C1 segment of cervical spinal cord (tissue), 14 donors: ENCODE data around the gene ARHGDIA.

Experiments used
- DNase-seq, 14 donors: peaks; one replicate each; lab custom pipeline; 2025; lab: John Stamatoyannopoulos, UW

Gene ARHGDIA

DNA sequence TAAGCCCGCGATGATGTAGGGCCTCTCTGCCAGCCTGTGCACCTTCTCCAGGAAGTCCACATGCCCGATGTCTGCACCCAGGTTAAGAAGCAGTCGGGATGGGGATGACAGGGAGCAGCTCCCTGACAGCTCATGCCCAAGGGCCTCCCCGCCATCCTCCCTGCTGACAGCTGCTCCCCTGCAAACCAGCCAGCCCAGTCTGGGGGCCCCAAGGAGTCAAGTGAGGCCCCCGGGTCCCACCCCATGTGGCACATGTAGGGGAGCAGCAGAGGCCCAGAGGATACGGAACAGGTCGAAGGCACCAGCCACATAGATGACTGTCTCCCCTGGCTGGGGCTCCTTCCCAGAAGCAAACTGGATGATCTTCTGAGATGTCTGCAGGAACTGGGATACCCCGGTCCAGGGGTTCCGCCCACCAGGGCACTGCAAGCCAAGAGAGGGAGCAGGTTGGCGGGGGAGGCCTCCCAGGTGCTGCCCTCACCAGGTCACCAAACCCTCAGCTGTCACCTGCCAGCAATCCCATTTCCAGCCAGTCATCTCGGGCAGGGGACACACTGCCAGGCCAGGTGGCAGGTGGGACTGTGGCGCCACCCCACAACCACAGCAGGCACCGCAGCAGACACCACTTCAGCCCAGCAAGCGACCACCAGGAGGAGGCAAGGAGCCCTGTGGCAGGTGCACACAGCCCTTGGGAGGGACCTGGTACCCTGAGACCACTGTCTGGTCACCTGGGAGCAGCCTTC, 35.5 kb upstream of the ARHGDIA start:
- DNase-seq, result no peak

- no peak for DNase-seq
Measured at GRCh38 chr17:81905993-81906392, 34.9 kb upstream of the ARHGDIA start.

GRCh38 chr17:81905424-81905875, 34.3 kb upstream of the ARHGDIA start:
- DNase-seq, result no peak

DNA sequence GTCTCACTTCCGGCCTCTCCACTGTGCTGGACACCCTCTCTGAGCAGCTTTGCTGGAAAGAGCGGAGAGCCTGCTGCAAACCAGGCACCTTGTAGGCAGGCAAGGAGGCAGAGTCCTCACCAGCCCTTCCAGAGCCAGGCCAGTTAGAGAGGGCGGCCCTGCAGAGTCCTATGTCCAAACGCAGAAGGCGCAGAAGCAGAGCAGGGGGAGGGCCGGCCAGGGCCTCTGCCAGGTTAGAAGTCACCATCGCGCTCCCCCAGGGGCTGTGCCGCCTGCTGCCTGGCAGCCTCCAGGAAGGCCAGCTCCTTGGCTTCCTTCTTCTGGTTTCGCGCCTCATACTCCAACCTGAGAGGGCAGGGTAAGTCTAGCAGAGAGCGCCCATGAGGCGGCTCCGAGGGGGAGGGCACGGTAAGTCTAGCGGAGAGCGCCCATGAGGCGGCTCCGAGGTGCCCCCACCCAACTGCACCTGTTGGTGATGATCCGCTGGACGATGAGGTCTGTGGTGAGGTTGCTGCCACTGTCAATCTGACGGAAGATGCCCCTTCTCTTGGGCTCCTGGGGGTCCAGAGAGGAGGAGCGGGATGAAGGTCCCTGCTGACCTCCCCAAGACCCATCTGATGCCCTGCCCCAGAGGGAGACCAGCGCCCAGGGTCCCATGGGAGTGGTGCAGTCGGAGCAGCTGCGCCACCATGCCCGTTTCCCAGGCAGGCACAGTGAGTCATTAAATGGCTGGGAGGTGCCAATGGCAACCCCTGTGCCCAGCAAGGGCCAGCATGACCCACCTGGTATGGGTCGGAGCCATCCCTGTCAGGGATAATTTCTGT, 33.7 kb upstream of the ARHGDIA start:
- DNase-seq, result no peak

GRCh38 chr17:81903896-81904599, 32.9 kb upstream of the ARHGDIA start:
- DNase-seq, result no peak

DNA sequence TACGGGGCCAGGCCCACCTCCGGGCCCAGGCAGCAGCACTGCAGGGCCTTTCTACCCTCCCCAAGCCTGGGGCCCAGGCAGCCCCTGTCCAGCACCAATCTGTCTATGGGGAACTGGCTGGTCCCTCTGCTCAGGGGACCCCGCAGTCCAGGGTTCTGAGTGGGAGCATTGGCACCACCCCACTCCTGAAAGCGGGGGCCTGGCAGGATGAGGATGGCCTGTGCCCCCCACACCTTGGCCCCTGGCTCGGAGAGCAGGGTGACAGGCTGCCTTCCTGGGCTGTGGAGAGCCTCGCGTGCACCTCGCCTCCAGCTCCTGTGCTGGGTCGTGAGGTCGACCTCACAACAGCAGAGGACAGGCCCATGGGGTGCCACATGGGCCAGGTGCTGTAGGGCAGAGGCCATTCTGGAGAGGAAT, 32.3 kb upstream of the ARHGDIA start:
- DNase-seq, result no peak

- no peak for DNase-seq
Measured at GRCh38 chr17:81902653-81903414, 31.7 kb upstream of the ARHGDIA start.

DNA sequence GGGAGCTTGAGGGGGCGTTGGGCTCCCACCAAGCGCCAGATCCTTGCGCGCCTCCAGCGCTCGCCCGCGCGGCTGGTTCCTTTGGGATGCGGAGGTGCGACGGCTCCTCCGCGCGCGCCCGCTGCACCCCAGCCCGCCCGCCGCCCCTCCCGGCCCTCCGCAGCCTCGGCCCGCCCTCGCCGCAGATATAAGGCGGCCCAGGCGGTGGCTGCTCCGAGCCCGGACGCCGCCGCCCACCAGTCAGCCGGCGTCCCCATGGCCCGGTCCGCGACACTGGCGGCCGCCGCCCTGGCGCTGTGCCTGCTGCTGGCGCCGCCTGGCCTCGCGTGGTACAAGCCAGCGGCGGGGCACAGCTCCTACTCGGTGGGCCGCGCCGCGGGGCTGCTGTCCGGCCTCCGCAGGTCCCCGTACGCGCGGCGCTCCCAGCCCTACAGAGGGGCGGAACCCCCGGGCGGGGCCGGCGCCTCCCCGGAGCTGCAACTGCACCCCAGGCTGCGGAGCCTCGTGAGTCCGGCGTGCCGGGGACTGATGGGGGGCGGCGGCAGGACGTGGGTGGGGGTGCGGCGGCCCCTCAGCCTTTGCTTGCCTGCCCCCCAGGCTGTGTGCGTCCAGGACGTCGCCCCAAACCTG, 31.0 kb upstream of the ARHGDIA start, which contains the start of gene NPB:
Gene NPB (plus strand): TSS at position 216 of the 630 bp plus-strand sequence. CDS start 40 bp downstream, at position 256.
- DNase-seq, result peak in 2 of 14 donors; percentile 22 to 49

- no peak for DNase-seq
Measured at GRCh38 chr17:81901167-81902022, 30.3 kb upstream of the ARHGDIA start.

DNA sequence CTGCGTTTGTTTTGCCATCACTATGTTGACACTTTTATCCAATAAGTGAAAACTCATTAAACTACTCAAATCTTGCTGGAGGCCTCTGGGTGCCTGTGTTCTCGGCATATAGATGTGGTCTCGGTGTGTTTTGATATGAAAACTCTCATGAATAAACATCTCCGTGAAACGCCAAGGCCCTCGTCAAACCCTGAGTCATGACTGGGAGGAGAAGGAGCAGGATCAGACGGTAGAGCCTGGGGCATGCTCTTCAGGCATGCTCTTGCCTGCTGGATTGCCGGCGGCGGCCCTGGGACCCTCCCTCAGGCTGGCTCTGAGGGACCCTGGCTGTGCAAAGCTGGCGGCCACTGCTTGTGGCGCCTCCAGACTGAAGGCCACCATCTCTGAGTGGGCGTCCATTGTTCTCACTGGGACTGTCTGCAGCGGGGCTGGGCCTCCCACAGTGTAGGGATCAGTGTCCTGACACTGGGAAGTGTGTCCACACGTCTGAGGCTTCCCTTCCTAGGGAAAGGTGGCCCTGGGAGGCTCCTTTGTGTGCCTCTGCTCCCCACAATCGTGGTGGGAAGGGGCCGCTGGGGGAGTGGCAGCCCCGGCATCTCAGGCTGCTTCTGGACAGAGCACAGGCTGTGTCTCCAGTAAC, 29.2 kb upstream of the ARHGDIA start:
- DNase-seq, result no peak

- no peak for DNase-seq
Measured at GRCh38 chr17:81899514-81900166, 28.5 kb upstream of the ARHGDIA start.

DNA sequence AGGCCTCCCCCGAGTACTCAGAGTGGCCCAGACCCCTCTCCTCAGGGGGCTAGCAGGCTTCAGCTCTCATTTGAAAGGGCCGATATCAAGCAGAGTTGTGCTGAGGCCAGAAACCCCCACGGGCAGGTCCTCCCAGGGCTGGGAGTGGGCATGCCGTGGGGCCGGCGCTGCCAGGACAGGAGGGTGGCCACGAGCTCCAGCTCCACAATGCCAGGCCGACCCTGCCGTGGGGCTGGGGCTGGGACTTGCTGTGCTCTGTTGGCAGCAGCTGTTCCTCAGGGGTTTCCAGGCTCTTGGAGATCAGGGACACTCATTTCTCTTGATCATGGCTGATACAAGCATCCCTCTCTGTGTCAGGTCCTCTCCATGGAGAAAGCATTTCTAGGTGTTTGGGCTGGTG, 27.7 kb upstream of the ARHGDIA start:
- no peak for DNase-seq

- DNase-seq, result no peak
Measured at GRCh38 chr17:81898029-81898866, 27.1 kb upstream of the ARHGDIA start.

GRCh38 chr17:81895400-81895799, 24.3 kb upstream of the ARHGDIA start:
- no peak for DNase-seq

DNA sequence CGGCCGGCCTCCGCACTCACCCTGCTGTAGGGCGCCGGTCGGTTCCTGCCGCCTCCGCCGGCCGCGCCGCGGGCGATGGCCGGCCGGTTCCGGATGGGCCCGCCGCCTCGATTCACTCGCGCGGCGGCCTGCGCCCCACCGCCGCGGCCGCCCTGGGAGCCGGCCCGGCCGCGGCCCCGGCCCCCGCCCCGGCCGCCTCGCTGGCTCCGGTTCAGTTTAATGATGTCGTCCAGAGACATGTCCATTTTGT, 20.1 kb upstream of the ARHGDIA start:
- no peak for DNase-seq

DNA sequence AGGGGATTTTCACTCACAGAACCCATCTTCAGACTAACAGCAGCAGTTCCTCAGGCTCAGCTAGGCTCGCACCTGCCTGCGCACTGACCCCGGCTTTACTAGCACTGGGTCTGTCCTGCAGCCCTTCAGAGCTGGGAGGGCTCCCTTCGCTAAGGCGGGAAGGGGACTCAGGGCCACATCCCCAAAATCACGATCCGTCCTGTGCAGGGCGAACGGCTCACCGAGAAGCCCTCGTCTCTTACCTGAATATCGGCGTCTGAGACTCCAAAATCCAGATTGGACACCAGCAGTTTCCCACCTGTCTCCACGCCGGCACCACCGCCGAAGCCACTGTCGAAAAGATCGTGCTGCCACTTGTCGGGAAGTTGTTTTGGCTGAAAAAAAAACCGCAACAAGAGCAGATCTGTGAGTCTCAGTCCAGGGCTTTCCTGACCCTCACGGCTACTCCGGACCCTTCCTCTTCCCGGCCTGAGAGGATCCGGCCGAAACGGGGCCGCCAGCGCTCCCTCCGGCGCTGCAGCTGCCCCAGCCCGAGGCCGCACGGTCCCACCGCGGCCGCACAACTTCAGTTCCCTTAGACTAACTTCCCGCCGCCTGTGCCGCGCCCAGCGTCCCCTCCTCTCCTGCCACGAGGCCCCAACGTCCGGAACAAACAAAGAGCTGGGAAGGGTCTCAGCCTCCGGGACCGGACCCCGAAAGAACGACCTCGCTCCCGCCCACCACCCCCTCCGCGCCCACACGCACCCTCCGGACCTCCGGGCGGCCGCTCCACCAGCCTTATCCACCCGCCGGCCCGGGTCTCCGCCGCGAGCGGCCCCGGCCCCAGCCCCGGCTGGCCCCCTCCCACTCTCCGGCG, 19.5 kb upstream of the ARHGDIA start:
- DNase-seq, result no peak

DNA sequence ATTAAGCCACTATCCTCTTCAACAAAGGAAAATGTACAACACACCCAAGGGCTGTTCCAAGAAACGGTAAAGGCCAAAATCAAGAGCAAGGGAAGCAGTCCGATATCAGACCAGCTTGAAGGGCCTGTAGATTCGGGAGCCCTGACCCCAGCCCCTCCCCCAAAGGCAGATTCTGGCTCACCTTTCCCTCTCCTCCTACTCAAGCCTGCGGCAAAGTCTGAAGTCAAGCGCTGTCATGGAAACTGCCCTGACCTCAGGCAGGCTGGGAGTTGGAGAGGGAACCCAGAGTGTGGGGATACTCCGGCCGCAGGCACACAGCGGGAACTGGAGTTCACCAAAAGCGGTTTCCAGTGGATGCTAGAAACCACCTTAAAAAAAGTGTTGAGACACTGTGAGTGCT, 18.5 kb upstream of the ARHGDIA start:
- DNase-seq, result no peak
